Measurements from ENCODE around the gene LAMTOR4.
"Not testable (repeated sequence)": the region's sequence is repeated elsewhere in the genome, so short reads cannot be mapped to it uniquely, and the experiment has no call there.

Gene LAMTOR4

DNA sequence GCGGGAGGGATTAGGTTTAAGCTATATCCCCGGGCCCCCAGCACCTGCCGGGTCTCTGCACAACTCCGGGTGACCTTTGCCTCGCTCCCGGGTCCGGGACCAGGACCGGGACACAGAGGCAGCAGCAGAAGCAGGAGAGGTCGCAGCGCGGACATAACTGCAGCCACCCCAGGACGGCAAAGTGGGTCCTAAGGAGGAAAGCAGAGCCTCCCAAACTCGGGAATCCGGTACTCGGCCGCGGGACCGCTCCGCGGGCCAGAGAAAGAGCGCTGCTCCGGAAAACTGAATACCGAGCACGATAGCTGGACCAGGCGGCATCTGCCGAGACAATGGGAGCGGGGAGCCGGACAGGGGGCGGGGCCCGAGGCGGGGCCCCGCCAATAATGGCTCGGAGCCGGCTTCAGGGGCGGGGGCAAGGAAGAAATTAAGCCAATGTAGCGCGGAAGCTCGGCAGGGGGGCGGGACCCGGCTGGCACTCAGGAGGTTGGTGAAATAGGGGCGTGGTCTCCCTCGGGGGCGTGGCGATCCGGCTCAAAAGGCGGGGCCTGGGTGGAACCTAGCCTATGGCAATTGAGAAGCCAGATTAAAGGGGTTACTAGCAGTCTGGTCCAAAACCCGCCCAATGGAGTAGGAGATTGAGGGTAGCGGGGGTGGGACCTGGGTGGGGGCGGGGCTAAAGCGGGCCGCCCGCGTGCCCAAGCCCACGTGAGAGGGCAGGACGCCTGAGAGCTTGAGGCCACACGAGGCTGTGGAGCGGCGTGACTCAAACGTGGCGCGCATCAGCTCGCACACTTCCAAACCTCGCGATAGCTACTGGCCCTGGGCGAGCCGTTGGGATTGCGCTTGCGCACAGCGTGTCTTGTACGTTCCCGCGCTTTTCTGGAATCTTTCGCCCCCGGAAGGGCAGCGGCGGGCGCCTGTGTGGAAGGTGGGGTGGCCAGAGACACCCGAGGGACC is 28.6 kb downstream of the LAMTOR4 start, which contains the start of the genes GPC2 and STAG3:
GPC2 (minus strand) TSS at position 337 of the 957 bp plus-strand sequence; CDS start at position 155, 182 bp downstream.
STAG3 (plus strand) TSS at position 874 of the 957 bp plus-strand sequence. CDS start 2,639 bp downstream, outside the sequence.
- peak; percentile 31; the same call in 1 of the 2 replicates for TF ChIP-seq POLR2A (IDR thresholded peaks at IDR 0.05; ENCODE audit: low read depth, low read length)
- DNase-seq (ENCODE audit: insufficient read length, low spot score) (peak; percentile 96), FAIRE-seq (no peak)

GRCh38 chr7:100180084-100180483 is 31.4 kb downstream of the LAMTOR4 start:
- not testable (repeated sequence) for DNase-seq (ENCODE audit: insufficient read length, low spot score); FAIRE-seq

DNA sequence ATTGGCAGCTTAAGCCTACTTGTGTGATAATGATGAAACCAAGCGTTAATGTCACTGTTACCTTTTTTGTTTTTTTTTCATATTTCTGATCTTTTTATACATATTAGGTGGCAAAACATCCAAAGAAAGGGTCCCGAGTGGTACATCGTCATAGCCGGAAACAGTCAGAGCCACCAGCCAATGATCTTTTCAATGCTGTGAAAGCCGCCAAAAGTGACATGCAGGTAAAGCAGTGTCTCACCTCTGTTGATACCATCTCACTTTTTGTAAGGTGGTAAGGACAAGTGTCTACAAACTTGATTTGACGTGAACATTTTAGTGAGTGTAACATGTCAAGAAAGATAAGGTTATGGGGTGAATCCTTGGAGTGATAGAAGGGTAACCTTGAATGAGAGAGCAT is 33.9 kb downstream of the LAMTOR4 start:
- not testable (repeated sequence) for DNase-seq (ENCODE audit: insufficient read length, low spot score); FAIRE-seq

GRCh38 chr7:100183090-100183489 is 34.4 kb downstream of the LAMTOR4 start:
- not testable (repeated sequence) for FAIRE-seq; DNase-seq (ENCODE audit: insufficient read length, low spot score)

- DNase-seq (ENCODE audit: insufficient read length, low spot score) (no peak), FAIRE-seq (no peak)
- no peak for TF ChIP-seq POLR2A (IDR thresholded peaks at IDR 0.05; ENCODE audit: low read depth, low read length)
Observed at GRCh38 chr7:100185726-100186125, 37.0 kb downstream of the LAMTOR4 start.

- no peak for TF ChIP-seq POLR2A (IDR thresholded peaks at IDR 0.05; ENCODE audit: low read depth, low read length)
- FAIRE-seq = no peak
- no peak for DNase-seq (ENCODE audit: insufficient read length, low spot score)
Observed at GRCh38 chr7:100189061-100189460, 40.3 kb downstream of the LAMTOR4 start.

GRCh38 chr7:100190048-100190711 is 41.5 kb downstream of the LAMTOR4 start:
- DNase-seq (ENCODE audit: insufficient read length, low spot score) = no peak
- TF ChIP-seq POLR2A (IDR thresholded peaks at IDR 0.05; ENCODE audit: low read depth, low read length) = no peak
- no peak for FAIRE-seq

GRCh38 chr7:100191775-100192174 is 43.1 kb downstream of the LAMTOR4 start:
- no peak for TF ChIP-seq POLR2A (IDR thresholded peaks at IDR 0.05; ENCODE audit: low read depth, low read length)
- DNase-seq (ENCODE audit: insufficient read length, low spot score) (no peak), FAIRE-seq (no peak)

DNA sequence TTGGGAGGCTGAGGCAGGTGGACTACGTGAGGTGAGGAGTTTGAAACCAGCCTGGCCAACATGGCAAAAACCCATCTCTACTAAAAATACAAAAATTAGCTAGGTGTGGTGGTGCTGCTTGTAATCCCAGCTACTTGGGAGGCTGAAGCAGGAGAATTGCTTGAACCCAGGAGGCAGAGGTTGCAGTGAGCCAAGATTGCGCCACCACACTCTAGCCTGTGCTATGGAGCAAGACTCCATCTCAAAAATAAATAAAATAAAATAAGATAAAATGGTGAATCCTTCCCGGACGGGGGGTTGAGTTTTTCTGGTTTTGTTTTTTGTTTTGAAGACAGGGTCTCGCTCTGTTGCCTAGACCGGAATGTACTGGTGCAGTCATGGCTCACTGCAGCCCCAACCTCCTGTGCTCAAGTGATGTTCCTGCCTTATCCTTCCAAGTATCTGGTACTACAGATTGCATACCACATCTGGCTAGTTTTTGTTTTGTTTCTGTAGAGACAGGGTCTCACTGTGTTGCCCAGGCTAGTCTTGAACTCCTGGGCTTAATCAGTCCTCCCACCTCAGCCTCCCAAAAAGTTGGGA is 43.7 kb downstream of the LAMTOR4 start:
- DNase-seq (ENCODE audit: insufficient read length, low spot score); FAIRE-seq: not testable (repeated sequence)

DNA sequence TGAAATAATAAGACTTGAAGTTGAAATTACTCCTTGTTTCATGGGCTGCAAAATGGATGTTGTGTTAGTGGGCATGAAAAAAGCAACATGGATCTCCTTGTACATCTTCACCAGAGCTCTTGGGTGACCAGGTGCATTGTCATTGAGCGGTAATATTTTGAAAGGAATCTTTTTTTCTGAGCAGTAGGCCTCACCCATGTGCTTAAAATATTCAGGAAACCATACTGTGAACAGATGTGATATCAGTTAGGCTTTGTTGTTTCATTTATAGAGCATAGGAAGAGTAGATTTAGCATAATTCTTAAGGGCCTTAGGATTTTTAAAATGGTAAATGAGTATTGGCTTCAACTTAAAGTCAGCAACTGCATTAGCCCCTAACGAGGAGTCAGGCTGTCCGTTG is 44.3 kb downstream of the LAMTOR4 start:
- FAIRE-seq = no peak
- TF ChIP-seq POLR2A (IDR thresholded peaks at IDR 0.05; ENCODE audit: low read depth, low read length) = no peak
- no peak for DNase-seq (ENCODE audit: insufficient read length, low spot score)

- no peak for DNase-seq (ENCODE audit: insufficient read length, low spot score)
- FAIRE-seq = no peak
Observed at GRCh38 chr7:100195222-100195621, 46.5 kb downstream of the LAMTOR4 start.

GRCh38 chr7:100195901-100196322 is 47.2 kb downstream of the LAMTOR4 start:
- FAIRE-seq; DNase-seq (ENCODE audit: insufficient read length, low spot score): not testable (repeated sequence)

More at GRCh38 chr7:100195222-100195621, 46.5 kb downstream of the LAMTOR4 start:
- TF ChIP-seq POLR2A (IDR thresholded peaks at IDR 0.05; ENCODE audit: low read depth, low read length) = no peak

- FAIRE-seq = no peak
- TF ChIP-seq POLR2A (IDR thresholded peaks at IDR 0.05; ENCODE audit: low read depth, low read length) = no peak
- DNase-seq (ENCODE audit: insufficient read length, low spot score) = no peak
Observed at GRCh38 chr7:100198266-100198665, 49.5 kb downstream of the LAMTOR4 start.

GRCh38 chr7:100200693-100201092 is 52.0 kb downstream of the LAMTOR4 start:
- no peak for FAIRE-seq
- DNase-seq (ENCODE audit: insufficient read length, low spot score) = no peak
- no peak for TF ChIP-seq POLR2A (IDR thresholded peaks at IDR 0.05; ENCODE audit: low read depth, low read length)

Data from H54 (cell line).